Ishikawa (cell line): Measurements from ENCODE around the gene ECSIT.

ENCODE experiments used
- CEBPB ChIP-seq: IDR thresholded peaks from 2 replicates; pipeline ENCODE4 v1.6.1; 2012
- EGR1 ChIP-seq: IDR thresholded peaks from 2 replicates; pipeline ENCODE4 v1.6.1; 2012
- EP300 ChIP-seq: IDR thresholded peaks from 2 replicates; pipeline ENCODE4 v1.6.1; 2012; ENCODE audit warnings: borderline replicate concordance
- FOXM1 ChIP-seq: IDR thresholded peaks from 2 replicates; pipeline ENCODE4 v1.6.1; 2012; ENCODE audit warnings: low read depth, borderline replicate concordance
- MAX ChIP-seq: IDR thresholded peaks from 2 replicates; pipeline ENCODE4 v1.6.1; 2012
- RAD21 ChIP-seq: IDR thresholded peaks from 2 replicates; pipeline ENCODE4 v1.6.1; 2012; ENCODE audit warnings: low read depth
- REST ChIP-seq: IDR thresholded peaks from 2 replicates; pipeline ENCODE4 v1.6.1; 2012; ENCODE audit warnings: low read depth, mild to moderate bottlenecking
- TAF1 ChIP-seq: IDR thresholded peaks from 2 replicates; pipeline ENCODE4 v1.6.1; 2012; ENCODE audit warnings: low read depth, mild to moderate bottlenecking
- TEAD4 ChIP-seq: IDR thresholded peaks from 2 replicates; pipeline ENCODE4 v1.6.1; 2012
- YY1 ChIP-seq: IDR thresholded peaks from 2 replicates; pipeline ENCODE4 v1.6.1; 2012; ENCODE audit warnings: low read depth

GRCh38 chr19:11510444-11510843, 18.5 kb downstream of the ECSIT start:
- TF ChIP-seq EP300 (no peak), RAD21 (no peak), REST (no peak), FOXM1 (no peak), YY1 (no peak), CEBPB (no peak), MAX (no peak), TAF1 (no peak), TEAD4 (no peak), EGR1 (no peak)
